NCI-H345 treated with DMSO at 0.1 percent for 48 hours (cell line): ENCODE data around the gene APOLD1.
"Not testable (repeated sequence)": the region's sequence is repeated elsewhere in the genome, so short reads cannot be mapped to it uniquely, and the experiment has no call there.

ENCODE experiments used
- DNase-seq: peaks from one replicate; lab custom pipeline; 2025; ENCODE audit not compliant: unreplicated experiment; lab: John Stamatoyannopoulos, UW

Gene APOLD1

GRCh38 chr12:12839003-12839395 is 53.5 kb downstream of the APOLD1 start:
- no peak for DNase-seq

DNA sequence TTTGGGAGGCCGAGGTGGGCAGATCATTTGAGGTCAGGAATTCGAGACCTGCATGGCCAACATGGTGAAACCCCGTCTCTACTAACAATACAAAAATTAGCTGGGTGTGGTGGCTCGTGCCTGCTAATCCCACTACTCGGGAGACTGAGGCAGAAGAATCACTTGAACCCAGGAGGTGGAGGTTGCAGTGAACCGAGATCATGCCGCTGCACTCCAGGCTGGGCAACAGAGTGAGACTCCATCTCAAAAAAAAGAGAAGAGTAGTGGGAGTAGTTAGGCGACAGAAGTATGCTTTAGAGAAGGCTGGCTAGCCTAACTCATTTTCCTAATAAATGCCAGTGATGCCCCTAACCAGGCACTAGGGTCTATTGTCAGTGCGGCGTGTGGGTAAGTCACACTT is 54.0 kb downstream of the APOLD1 start:
- DNase-seq, result not testable (repeated sequence)

- no peak for DNase-seq
Measured at GRCh38 chr12:12839873-12840579, 54.6 kb downstream of the APOLD1 start.

DNA sequence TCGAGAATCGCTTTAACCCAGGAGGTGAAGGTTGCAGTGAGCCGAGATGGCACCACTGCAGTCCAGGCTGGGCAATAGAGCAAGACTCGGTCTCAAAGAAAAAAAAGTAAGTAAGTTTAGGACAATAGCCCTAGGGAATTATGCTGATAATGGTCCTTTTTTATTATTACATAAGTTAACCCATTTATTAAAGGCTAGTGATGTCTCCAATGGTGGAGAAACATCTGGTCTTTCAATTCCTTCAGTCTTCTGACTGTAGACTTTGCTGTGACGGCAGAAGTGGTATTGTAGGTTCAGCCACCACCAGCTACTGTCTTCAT is 55.1 kb downstream of the APOLD1 start:
- DNase-seq, result no peak
